GM21526 (cell line): ENCODE results near the gene UBE2J2.

Experiments used
- ATAC-seq: cut with Tn5 transposase; IDR thresholded peaks from one replicate; pipeline ENCODE4 v1.9.1; 2021; ENCODE audit warnings: moderate library complexity; ENCODE audit not compliant: unreplicated experiment, low FRiP score

UBE2J2 gene

GRCh38 chr1:1216770-1217620 is 56.7 kb downstream of the UBE2J2 start:
- ATAC-seq: no peak

GRCh38 chr1:1215881-1216605 is 57.6 kb downstream of the UBE2J2 start:
- no peak for ATAC-seq

GRCh38 chr1:1215080-1215676 is 58.5 kb downstream of the UBE2J2 start:
- ATAC-seq: no peak

GRCh38 chr1:1213345-1214265 is 60.0 kb downstream of the UBE2J2 start, which contains the start of gene TNFRSF4:
TNFRSF4 (minus strand) TSS chr1:1214153; CDS start chr1:1214127, 26 bp downstream.
- no peak for ATAC-seq

GRCh38 chr1:1212780-1213344 is 60.8 kb downstream of the UBE2J2 start:
- ATAC-seq: no peak

GRCh38 chr1:1211541-1212441 is 61.9 kb downstream of the UBE2J2 start:
- ATAC-seq: no peak

- ATAC-seq: no peak
Measured at GRCh38 chr1:1210726-1211540, 62.7 kb downstream of the UBE2J2 start.

- no peak for ATAC-seq
Measured at GRCh38 chr1:1208713-1209433, 64.8 kb downstream of the UBE2J2 start.

GRCh38 chr1:1207571-1207892 is 66.1 kb downstream of the UBE2J2 start:
- ATAC-seq: no peak

- ATAC-seq: no peak
Measured at GRCh38 chr1:1206966-1207531, 66.6 kb downstream of the UBE2J2 start.

- ATAC-seq: no peak
Measured at GRCh38 chr1:1206376-1206965, 67.2 kb downstream of the UBE2J2 start, which contains the start of gene TNFRSF18. TNFRSF18 (minus strand) TSS chr1:1206592; CDS start chr1:1206571, 21 bp downstream.

GRCh38 chr1:1205769-1206375 is 67.8 kb downstream of the UBE2J2 start:
- no peak for ATAC-seq

- no peak for ATAC-seq
Measured at GRCh38 chr1:1204998-1205768, 68.5 kb downstream of the UBE2J2 start.

- ATAC-seq: no peak
Measured at GRCh38 chr1:1204425-1204920, 69.2 kb downstream of the UBE2J2 start.
